GM23338 (cell line): Measurements from ENCODE around the gene TBKBP1. TPM values are rescaled to one million over a fixed set of nuclear protein-coding genes. Genes with fewer than 3 reads are reported as not detected.

Source experiments
- EZH2 ChIP-seq: fragments of 200-600 bp; sonication (generic); IDR thresholded peaks from one replicate; pipeline ENCODE4 v1.8.0; 2017; ENCODE audit warnings: antibody characterized with exemption, mild to moderate bottlenecking, low read depth; ENCODE audit not compliant: unreplicated experiment
- EZH2phosphoT487 ChIP-seq: fragments of 200-600 bp; sonication (generic); IDR thresholded peaks from one replicate; pipeline ENCODE4 v1.8.1; 2018; ENCODE audit warnings: antibody characterized with exemption; ENCODE audit not compliant: unreplicated experiment
- JUNB ChIP-seq: IDR thresholded peaks from one replicate; pipeline ENCODE4 v1.6.1; 2016; ENCODE audit warnings: antibody characterized with exemption; ENCODE audit not compliant: unreplicated experiment
- NANOG ChIP-seq: IDR thresholded peaks from 2 replicates; pipeline ENCODE4 v1.6.1; 2016; ENCODE audit warnings: antibody characterized with exemption, borderline replicate concordance
- POLR2AphosphoS5 ChIP-seq: IDR thresholded peaks from 2 replicates; pipeline ENCODE4 v1.6.1; 2016; ENCODE audit warnings: antibody characterized with exemption, low read depth
- ZNF114 ChIP-seq: fragments of 250-450 bp; sonication (Bioruptor Pico); IDR thresholded peaks from 2 replicates; pipeline ENCODE4 v1.5.0; 2020; ENCODE audit warnings: mild to moderate bottlenecking, moderate library complexity
- polyA plus RNA-seq: library from polyadenylated mRNA; unstranded; fragments of >200 nt; fragmentation: Nextera tagmentation; extraction: Ambion mirVana; gene quantifications from 2 replicates; pipeline ENCODE4 v1.2.1, GENCODE V29; 2016
- small RNA-seq: library from RNA; depleted of rRNA; stranded (forward); fragments of <200 nt; gene quantifications from one replicate; pipeline ENCODE3, GENCODE V24; 2014; ENCODE audit warnings: low replicate concordance
- total RNA-seq: library from RNA; depleted of rRNA; stranded (reverse); fragments of >200 nt; shearing (Covaris generic); gene quantifications from 2 replicates; pipeline ENCODE4 v1.2.3, GENCODE V29; 2014; rRNA removed
- TF ChIP-seq, protein P1 (sequence below): fragments of 250-450 bp; sonication (Bioruptor Pico); IDR thresholded peaks from 2 replicates; pipeline ENCODE4 v1.5.0; 2020; ENCODE audit warnings: mild to moderate bottlenecking, moderate library complexity

The TBKBP1 gene
- total and polyA plus RNA-seq, 2 experiments from 2014 or later = 2.5 to 12.1 TPM

DNA sequence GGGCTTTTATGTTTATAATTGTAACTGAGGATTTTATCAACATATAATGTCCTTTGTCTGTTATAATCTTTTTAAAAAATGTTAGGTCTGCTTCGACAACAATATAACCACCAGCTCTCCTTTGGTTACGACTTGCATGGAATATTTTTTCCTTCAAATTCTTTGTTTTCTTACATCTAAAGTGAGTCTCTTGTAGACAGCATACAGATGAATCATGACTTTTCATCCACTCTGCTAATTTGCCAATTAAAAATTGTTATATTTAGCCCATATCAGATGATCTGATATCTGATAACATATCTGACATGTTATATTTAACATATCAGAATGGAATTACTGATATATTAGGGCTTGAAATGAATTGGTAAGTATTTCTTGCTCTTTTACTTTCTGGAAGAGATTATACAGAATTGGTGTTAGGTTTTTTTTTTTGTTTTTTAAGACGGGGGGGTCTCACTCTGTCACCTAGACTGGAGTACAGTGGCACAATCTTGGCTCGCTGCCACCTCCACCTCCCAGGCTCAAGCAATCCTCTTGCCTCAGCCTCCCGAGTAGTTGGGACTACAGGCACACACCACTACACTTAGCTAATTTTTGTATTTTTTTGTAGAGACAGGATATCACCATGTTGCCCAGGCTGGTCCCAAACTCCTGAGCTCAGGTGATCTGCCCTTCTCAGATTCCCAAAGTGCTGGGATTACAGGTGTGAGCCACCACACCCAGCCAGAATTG, 66.6 kb downstream of the TBKBP1 start (continued):
- TF ChIP-seq, protein P1, sequence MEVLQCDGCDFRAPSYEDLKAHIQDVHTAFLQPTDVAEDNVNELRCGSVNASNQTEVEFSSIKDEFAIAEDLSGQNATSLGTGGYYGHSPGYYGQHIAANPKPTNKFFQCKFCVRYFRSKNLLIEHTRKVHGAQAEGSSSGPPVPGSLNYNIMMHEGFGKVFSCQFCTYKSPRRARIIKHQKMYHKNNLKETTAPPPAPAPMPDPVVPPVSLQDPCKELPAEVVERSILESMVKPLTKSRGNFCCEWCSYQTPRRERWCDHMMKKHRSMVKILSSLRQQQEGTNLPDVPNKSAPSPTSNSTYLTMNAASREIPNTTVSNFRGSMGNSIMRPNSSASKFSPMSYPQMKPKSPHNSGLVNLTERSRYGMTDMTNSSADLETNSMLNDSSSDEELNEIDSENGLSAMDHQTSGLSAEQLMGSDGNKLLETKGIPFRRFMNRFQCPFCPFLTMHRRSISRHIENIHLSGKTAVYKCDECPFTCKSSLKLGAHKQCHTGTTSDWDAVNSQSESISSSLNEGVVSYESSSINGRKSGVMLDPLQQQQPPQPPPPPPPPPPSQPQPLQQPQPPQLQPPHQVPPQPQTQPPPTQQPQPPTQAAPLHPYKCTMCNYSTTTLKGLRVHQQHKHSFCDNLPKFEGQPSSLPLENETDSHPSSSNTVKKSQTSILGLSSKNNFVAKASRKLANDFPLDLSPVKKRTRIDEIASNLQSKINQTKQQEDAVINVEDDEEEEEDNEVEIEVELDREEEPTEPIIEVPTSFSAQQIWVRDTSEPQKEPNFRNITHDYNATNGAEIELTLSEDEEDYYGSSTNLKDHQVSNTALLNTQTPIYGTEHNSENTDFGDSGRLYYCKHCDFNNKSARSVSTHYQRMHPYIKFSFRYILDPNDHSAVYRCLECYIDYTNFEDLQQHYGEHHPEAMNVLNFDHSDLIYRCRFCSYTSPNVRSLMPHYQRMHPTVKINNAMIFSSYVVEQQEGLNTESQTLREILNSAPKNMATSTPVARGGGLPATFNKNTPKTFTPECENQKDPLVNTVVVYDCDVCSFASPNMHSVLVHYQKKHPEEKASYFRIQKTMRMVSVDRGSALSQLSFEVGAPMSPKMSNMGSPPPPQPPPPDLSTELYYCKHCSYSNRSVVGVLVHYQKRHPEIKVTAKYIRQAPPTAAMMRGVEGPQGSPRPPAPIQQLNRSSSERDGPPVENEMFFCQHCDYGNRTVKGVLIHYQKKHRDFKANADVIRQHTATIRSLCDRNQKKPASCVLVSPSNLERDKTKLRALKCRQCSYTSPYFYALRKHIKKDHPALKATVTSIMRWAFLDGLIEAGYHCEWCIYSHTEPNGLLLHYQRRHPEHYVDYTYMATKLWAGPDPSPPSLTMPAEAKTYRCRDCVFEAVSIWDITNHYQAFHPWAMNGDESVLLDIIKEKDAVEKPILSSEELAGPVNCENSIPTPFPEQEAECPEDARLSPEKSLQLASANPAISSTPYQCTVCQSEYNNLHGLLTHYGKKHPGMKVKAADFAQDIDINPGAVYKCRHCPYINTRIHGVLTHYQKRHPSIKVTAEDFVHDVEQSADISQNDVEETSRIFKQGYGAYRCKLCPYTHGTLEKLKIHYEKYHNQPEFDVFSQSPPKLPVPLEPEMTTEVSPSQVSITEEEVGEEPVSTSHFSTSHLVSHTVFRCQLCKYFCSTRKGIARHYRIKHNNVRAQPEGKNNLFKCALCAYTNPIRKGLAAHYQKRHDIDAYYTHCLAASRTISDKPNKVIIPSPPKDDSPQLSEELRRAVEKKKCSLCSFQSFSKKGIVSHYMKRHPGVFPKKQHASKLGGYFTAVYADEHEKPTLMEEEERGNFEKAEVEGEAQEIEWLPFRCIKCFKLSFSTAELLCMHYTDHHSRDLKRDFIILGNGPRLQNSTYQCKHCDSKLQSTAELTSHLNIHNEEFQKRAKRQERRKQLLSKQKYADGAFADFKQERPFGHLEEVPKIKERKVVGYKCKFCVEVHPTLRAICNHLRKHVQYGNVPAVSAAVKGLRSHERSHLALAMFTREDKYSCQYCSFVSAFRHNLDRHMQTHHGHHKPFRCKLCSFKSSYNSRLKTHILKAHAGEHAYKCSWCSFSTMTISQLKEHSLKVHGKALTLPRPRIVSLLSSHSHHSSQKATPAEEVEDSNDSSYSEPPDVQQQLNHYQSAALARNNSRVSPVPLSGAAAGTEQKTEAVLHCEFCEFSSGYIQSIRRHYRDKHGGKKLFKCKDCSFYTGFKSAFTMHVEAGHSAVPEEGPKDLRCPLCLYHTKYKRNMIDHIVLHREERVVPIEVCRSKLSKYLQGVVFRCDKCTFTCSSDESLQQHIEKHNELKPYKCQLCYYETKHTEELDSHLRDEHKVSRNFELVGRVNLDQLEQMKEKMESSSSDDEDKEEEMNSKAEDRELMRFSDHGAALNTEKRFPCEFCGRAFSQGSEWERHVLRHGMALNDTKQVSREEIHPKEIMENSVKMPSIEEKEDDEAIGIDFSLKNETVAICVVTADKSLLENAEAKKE (CRISPR knock-in tag) = no peak
- TF ChIP-seq ZNF114 (CRISPR knock-in tag) = no peak
- TF ChIP-seq JUNB = no peak
- TF ChIP-seq NANOG = no peak
- no peak for TF ChIP-seq POLR2AphosphoS5
- TF ChIP-seq EZH2phosphoT487 = no peak
- no peak for TF ChIP-seq EZH2

Small RNA genes within 50 kb of the gene (small RNA-seq; reads per million reads assigned to genes)
- not detected for gene AC015674.1

Other genes with a start within 250 kb of the TBKBP1 start
- 85.2 and 91.5 TPM in 2 replicates for gene NPEPPS, start 163.1 kb upstream of the TBKBP1 start, total RNA-seq
- gene NPEPPS, start 163.1 kb upstream of the TBKBP1 start, polyA plus RNA-seq = 113 and 123 TPM in 2 replicates
- gene KPNB1, start 44.2 kb upstream of the TBKBP1 start, total RNA-seq = 526 and 599 TPM in 2 replicates
- 219 and 274 TPM in 2 replicates for gene KPNB1, start 44.2 kb upstream of the TBKBP1 start, polyA plus RNA-seq
- gene TBX21, start 39.1 kb downstream of the TBKBP1 start, total RNA-seq = not detected in 2 replicates
- gene TBX21, start 39.1 kb downstream of the TBKBP1 start, polyA plus RNA-seq = not detected in 2 replicates
- 8.1 and 9.8 TPM in 2 replicates for gene OSBPL7, start 127.6 kb downstream of the TBKBP1 start, total RNA-seq
- gene OSBPL7, start 127.6 kb downstream of the TBKBP1 start, polyA plus RNA-seq = 3.4 and 3.7 TPM in 2 replicates
- gene MRPL10, start 137.4 kb downstream of the TBKBP1 start, total RNA-seq = 74.7 and 75.8 TPM in 2 replicates
- gene MRPL10, start 137.4 kb downstream of the TBKBP1 start, polyA plus RNA-seq = 50.2 and 53.5 TPM in 2 replicates
- 0.35 TPM in 1 of 2 replicates, not detected in the other for gene LRRC46, start 137.5 kb downstream of the TBKBP1 start, total RNA-seq
- 0.14 and 0.18 TPM in 2 replicates for gene LRRC46, start 137.5 kb downstream of the TBKBP1 start, polyA plus RNA-seq
- gene SCRN2, start 147.1 kb downstream of the TBKBP1 start, total RNA-seq = 39.1 and 40.6 TPM in 2 replicates
- gene SCRN2, start 147.1 kb downstream of the TBKBP1 start, polyA plus RNA-seq = 44.0 and 45.5 TPM in 2 replicates
- gene SP6, start 157.0 kb downstream of the TBKBP1 start, total RNA-seq = 0.82 and 1.0 TPM in 2 replicates
- 0.13 and 0.23 TPM in 2 replicates for gene SP6, start 157.0 kb downstream of the TBKBP1 start, polyA plus RNA-seq
- 6.0 and 7.6 TPM in 2 replicates for gene SP2, start 202.1 kb downstream of the TBKBP1 start, total RNA-seq
- 10.8 and 12.9 TPM in 2 replicates for gene SP2, start 202.1 kb downstream of the TBKBP1 start, polyA plus RNA-seq
- 12.7 and 21.8 TPM in 2 replicates for gene PNPO, start 247.4 kb downstream of the TBKBP1 start, total RNA-seq
- gene PNPO, start 247.4 kb downstream of the TBKBP1 start, polyA plus RNA-seq = 3.9 and 5.0 TPM in 2 replicates